ENCODE measurements around the gene ZNF839. TPM values are rescaled to one million over a fixed set of nuclear protein-coding genes. Genes with fewer than 3 reads are reported as not detected.

The ZNF839 gene
- total RNA-seq, 1 donor from 2014 or later, result 12.1 TPM

DNA sequence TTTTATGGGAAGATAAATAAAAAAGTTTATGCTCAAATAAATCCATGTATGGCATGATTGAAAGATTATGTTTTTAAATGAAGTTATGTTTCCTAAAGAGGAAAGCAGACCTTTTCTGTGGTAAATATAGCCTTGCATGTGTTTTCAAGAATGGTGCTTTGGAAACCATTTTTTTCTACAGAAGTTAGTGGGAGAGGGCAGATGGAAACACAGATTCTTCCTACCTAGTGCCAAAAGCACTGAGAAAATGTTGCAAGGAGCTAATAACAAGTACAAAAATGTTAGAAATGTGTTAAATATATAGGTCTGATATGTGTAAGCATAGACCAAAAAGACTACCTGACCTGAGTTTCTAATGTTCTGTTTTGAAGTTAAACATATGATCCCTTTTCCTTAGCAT lies 67.5 kb downstream of the ZNF839 start:
- DNase-seq, result no peak

- DNase-seq, result no peak
Observed at GRCh38 chr14:102389246-102389645, 69.7 kb downstream of the ZNF839 start.

DNA sequence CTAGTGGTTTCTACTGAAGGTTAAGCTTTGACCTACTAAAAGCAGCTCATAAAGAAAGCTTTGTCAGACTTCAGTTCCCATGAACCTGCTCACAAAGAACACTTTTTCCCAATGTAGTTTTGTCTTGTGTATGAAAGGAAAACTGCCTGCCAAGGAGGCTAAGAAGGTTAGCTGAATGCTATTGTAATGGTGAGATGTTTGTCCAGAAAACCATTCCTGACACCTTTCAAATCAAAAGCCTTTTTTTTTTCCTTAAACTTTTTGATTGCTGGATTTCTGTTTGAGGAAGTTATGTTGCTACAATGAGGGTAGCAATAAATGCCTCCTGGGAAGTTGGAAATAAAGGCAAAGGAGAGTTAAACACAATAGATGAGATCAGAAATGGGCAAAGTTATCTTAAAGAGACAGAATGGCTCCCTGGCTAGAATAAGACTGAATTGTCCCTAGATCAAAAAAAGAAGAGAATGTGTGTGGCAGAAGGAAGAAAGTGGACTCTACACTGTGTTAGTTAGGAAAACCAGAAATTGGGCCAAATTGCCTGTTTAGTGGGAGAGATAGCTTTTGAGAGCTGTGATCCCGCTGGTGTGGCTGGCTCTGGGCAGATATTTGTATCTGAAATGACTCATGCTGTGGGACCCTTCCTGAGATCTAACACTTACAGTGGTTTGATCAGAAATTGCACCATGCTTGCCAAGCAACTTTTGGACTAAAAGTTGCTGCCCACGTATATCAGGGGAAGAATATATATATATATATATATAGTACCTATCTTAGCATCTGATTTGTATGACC lies 70.7 kb downstream of the ZNF839 start:
- no peak for DNase-seq

Other genes with a start within 250 kb of the ZNF839 start
- 339 TPM for gene HSP90AA1, start 232.7 kb upstream of the ZNF839 start, total RNA-seq
- 22.3 TPM for gene WDR20, start 179.8 kb upstream of the ZNF839 start, total RNA-seq
- 14.5 TPM for gene MOK, start 14.6 kb upstream of the ZNF839 start, total RNA-seq
- 27.4 TPM for gene CINP, start 43.1 kb downstream of the ZNF839 start, total RNA-seq
- gene TECPR2, start 43.2 kb downstream of the ZNF839 start, total RNA-seq, result 8.5 TPM
- 6.7 TPM for gene ANKRD9, start 190.0 kb downstream of the ZNF839 start, total RNA-seq